Erythroblast (primary cell): ENCODE data around the gene STARD6.
A peak's percentile ranks its signal among the peaks of the same experiment; 100 is the strongest.
"Not testable (repeated sequence)": the region's sequence is repeated elsewhere in the genome, so short reads cannot be mapped to it uniquely, and the experiment has no call there.

ENCODE experiments used
- DNase-seq, 2 experiments: peaks; one replicate each; lab custom pipeline; 2025; lab: John Stamatoyannopoulos, UW
- GATA1 ChIP-seq: IDR thresholded peaks from 2 replicates; pipeline ENCODE4 v1.6.1; 2011; ENCODE audit warnings: low read depth, mild to moderate bottlenecking, control low read depth, low read length, moderate library complexity
- POLR2A ChIP-seq: IDR thresholded peaks from 2 replicates; pipeline ENCODE4 v1.6.1; 2011; ENCODE audit warnings: mild to moderate bottlenecking, low read length

Gene STARD6

GRCh38 chr18:54357660-54358494, at the start of gene STARD6, which contains the start of gene C18orf54:
Gene STARD6, minus strand, starts transcription at chr18:54357858. Its CDS starts 3,285 bp downstream, at chr18:54354573.
Gene C18orf54, plus strand, starts transcription at chr18:54357906. Its CDS starts 2,667 bp downstream, at chr18:54360573.
- TF ChIP-seq POLR2A (peak; percentile 85), GATA1 (no peak)
- DNase-seq: peak; percentile 96 to 98

- no peak for DNase-seq
- TF ChIP-seq POLR2A (no peak), GATA1 (no peak)
Observed at GRCh38 chr18:54405290-54405689, 47.6 kb upstream of the STARD6 start.

- DNase-seq: no peak
- no peak for TF ChIP-seq POLR2A
- TF ChIP-seq GATA1: no peak
Observed at GRCh38 chr18:54396760-54397159, 39.1 kb upstream of the STARD6 start.

GRCh38 chr18:54393648-54394294, 36.1 kb upstream of the STARD6 start:
- no peak for DNase-seq

GRCh38 chr18:54392543-54393023, 34.9 kb upstream of the STARD6 start:
- TF ChIP-seq POLR2A: no peak
- no peak for TF ChIP-seq GATA1
- DNase-seq: peak; percentile 63 to 78

More at GRCh38 chr18:54393648-54394294, 36.1 kb upstream of the STARD6 start:
- TF ChIP-seq GATA1 (no peak), POLR2A (no peak)

GRCh38 chr18:54390838-54391237, 33.2 kb upstream of the STARD6 start:
- DNase-seq: no peak
- TF ChIP-seq POLR2A (no peak), GATA1 (no peak)

- no peak for TF ChIP-seq GATA1
- no peak for TF ChIP-seq POLR2A
- DNase-seq: no peak
Observed at GRCh38 chr18:54389143-54389505, 31.5 kb upstream of the STARD6 start.

- no peak for TF ChIP-seq POLR2A
- no peak for TF ChIP-seq GATA1
- no peak for DNase-seq
Observed at GRCh38 chr18:54388203-54389142, 30.8 kb upstream of the STARD6 start.

GRCh38 chr18:54387631-54388030, 30.0 kb upstream of the STARD6 start:
- no peak for DNase-seq
- TF ChIP-seq GATA1 (no peak), POLR2A (no peak)

GRCh38 chr18:54386800-54387495, 29.3 kb upstream of the STARD6 start:
- DNase-seq: not testable (repeated sequence)

- DNase-seq: no peak
- TF ChIP-seq POLR2A: no peak
- no peak for TF ChIP-seq GATA1
Observed at GRCh38 chr18:54386043-54386442, 28.4 kb upstream of the STARD6 start.

- TF ChIP-seq GATA1: no peak
- TF ChIP-seq POLR2A: no peak
Observed at GRCh38 chr18:54382733-54383252, 25.1 kb upstream of the STARD6 start.

More at GRCh38 chr18:54382733-54383252, 25.1 kb upstream of the STARD6 start:
- no peak for DNase-seq
